ENCODE data around the gene MAGEA1.
"Not testable (repeated sequence)": the region's sequence is repeated elsewhere in the genome, so short reads cannot be mapped to it uniquely, and the experiment has no call there.

MAGEA1 gene, protein sequence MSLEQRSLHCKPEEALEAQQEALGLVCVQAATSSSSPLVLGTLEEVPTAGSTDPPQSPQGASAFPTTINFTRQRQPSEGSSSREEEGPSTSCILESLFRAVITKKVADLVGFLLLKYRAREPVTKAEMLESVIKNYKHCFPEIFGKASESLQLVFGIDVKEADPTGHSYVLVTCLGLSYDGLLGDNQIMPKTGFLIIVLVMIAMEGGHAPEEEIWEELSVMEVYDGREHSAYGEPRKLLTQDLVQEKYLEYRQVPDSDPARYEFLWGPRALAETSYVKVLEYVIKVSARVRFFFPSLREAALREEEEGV

DNA sequence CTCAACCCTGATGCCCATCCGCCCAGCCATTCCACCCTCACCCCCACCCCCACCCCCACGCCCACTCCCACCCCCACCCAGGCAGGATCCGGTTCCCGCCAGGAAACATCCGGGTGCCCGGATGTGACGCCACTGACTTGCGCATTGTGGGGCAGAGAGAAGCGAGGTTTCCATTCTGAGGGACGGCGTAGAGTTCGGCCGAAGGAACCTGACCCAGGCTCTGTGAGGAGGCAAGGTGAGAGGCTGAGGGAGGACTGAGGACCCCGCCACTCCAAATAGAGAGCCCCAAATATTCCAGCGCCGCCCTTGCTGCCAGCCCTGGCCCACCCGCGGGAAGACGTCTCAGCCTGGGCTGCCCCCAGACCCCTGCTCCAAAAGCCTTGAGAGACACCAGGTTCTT, at the start of gene MAGEA1:
TSS of gene MAGEA1 (plus strand) at position 154 of the 400 bp plus-strand sequence. CDS start 3,106 bp downstream, outside the sequence.
- no peak for FAIRE-seq

DNA sequence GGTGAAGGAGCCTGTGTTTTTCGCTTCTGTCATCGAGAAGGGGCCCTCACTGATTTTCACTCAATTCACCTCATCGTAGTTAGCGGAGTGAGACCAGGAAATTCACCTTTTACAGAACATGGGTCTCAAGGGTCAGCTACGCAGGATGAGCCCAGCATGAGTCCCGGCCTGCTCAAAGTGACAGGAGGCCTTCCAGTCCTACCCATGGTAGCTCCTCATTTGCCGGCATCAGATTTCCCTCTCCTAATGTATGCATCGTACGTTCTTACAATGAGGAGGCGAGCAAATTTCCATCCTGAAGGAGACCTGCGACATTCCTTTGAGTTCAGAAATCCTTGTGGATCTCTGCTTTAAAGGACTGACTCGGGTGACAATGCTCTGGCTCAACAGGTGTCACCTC, 46.2 kb upstream of the MAGEA1 start:
- not testable (repeated sequence) for FAIRE-seq

DNA sequence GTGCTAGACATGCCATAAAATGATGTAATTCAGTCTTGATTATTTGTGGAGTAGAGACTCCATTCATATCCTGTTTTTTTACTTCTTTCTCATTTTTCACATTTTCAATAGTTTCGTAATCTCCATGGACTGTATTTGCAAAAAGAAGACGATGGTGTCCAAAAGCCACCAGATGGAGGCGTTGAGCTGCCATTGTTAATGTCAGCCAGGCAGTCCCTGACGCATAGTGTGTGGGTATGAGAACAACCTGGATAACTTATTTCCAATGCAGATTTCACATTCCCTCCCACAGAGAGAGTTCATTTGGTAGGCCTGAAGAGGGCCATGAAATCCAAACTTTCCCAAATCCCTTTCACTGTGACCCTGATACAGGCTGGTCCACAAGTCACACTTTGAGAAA, 40.0 kb upstream of the MAGEA1 start:
- peak; percentile 49 for FAIRE-seq

DNA sequence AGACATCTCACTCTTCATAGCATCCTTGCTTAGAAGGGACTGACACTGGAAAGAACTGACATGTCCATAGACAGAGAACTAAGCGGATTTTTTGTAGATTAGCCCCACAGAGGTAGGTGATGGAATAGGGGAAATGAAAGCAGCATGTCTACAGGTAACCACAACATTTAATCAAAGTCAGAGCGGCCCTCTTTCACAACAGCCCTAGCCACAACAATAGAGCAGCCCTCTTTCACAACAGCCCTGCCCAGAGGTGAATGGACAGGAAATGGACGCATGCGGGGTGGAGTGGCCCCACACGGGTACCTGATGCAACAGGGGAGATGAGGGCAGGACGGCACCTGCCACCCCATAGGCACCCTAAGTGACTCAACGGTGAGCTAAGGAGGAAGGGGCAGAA, 32.8 kb upstream of the MAGEA1 start:
- FAIRE-seq, result not testable (repeated sequence)

DNA sequence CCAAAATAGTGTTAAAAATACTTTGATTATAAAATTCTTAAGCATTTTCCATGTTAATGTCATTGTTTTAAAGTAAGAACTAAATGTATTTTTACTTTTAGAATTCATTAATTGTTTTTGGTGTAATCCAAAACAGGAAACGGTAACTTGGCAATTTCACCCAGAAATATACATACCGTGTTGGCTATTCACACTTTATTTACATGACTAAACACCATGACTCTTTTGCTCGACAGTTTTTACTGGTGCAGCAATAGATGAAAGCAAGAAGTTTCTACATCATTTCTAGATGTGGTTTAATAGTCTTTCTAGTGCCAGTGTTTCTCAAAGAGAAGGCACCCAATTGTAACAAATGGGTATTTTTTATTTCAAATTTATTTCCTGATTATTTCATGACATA, 25.6 kb upstream of the MAGEA1 start:
- FAIRE-seq, result no peak

DNA sequence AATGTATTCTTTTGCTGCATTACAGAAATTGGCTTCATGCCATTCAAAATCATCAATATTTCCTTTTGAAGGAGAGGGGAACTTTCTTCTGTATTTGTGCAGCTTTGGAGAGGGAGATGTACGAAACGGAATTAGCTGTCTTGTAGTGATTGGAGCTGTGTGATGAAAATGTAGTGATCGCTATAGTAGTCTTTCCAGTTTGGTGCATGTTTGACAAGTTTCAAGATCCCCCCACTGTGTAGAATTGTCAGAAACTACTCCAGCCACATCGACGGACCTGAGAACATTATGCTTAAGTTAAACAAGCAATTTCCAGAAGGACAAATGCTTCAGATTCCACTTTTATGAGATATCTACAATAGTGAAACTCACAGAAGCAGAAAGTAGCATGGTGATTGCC, 21.6 kb upstream of the MAGEA1 start:
- no peak for FAIRE-seq

DNA sequence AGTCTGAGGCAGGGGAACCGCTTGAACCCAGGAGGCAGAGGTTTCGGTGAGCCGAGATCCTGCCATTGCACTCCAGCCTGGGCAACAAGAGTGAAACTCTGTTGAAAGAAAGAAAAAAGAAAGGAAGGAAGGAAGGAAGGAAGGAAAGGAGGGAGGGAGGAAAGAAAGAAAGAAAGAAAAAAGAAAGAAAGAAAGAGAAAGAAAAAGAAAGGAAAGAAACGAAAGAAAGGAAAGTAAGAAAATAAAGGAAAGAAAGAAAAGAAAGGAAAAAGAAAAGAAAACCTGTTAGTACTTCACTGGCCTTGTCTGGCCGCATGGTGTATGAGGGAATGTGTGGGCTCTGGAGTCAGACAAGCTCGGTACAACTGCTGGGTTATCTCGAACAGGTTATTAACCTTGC, 20.8 kb upstream of the MAGEA1 start:
- FAIRE-seq, result no peak

DNA sequence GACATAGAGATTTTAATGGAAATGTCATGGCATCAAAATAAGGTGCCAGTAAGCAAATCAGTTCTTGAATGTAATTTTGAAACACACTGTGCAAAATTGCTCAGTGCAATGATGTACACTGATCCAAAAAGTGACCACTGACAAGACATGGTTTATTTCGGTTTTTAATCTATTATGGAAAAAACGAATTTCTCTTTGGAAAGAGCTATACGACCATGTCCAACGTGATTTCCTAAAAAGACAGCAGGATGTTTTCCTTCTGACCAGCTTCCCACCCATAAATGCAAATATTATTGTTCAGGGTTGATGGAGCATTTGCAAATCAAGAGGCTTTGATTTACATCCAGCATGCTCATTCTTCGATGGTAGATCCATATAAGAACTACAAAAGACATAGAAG, 17.1 kb upstream of the MAGEA1 start:
- FAIRE-seq, result no peak

DNA sequence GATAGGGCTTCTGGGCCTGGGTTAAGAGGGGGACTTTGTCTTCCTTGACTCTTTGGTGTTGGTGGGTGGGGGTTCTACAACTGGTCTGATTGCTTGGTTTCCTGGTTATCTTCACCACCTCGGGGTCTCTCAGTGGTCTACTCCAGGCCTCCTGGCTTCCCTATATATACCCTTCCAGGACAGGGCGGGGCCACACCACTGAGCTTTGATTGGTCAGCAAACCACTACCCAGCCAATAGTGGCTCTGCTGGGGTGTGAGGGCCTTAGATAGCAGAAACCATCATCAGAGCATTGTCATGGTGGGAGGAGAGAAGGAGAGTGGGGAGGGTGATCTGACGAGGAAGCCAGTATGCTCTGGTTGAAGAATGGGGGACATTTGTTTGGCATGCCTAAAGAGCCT, 14.4 kb upstream of the MAGEA1 start:
- no peak for FAIRE-seq

DNA sequence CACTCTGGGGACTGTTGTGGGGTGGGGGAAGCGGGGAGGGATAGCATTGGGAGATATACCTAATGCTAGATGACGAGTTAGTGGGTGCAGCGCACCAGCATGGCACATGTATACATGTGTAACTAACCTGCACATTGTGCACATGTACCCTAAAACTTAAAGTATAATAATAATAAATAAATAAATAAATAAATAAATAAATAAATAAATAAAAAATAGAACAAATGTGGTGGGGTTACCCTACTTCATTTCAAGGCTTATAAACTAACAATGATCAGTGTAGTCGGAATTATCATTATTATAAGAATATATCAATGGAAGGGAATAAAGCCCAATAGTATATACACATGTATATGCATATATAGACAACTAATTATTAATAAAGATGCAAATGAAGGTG, 10.7 kb upstream of the MAGEA1 start:
- not testable (repeated sequence) for FAIRE-seq

DNA sequence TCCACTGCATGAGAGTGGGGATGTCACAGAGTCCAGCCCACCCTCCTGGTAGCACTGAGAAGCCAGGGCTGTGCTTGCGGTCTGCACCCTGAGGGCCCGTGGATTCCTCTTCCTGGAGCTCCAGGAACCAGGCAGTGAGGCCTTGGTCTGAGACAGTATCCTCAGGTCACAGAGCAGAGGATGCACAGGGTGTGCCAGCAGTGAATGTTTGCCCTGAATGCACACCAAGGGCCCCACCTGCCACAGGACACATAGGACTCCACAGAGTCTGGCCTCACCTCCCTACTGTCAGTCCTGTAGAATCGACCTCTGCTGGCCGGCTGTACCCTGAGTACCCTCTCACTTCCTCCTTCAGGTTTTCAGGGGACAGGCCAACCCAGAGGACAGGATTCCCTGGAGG, 2.7 kb downstream of the MAGEA1 start:
- FAIRE-seq, result no peak

DNA sequence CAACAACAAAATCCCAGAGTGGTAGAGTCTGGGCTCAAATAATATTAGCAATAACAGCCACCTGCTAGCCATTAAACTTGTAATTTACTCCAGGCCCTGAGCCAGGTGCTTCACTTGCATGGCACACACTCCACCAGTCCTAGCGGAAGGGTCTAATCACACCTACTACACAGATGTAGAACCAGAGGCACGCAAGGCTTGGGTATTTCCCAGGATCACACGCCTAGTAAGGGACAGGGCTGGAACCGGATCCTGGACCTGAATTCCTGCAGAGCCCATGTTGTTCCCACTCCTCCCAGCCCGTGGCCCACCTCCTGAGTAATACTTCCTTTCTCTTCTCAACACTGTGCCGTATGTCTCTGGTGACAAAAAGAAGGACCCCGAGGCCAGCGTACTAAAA, 5.7 kb downstream of the MAGEA1 start:
- FAIRE-seq, result no peak

DNA sequence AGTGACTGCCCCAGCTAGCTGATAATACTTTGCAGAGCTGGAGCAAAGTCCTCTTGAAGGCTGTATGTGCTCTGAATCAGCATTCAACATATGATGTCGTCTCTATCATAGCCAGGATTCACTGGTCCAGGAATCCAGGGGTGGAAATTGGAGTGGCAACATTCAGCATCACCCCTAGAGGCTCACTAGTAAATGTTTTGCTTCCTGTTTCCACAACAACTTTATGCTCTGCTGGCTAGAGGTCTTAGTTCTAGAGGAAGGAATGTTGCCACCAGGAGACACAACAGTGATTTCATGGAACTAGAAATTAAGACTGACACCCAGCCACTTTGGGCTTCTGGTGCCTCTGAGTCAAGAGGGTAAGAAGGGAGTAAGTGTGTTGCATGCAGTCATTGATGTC, 11.3 kb downstream of the MAGEA1 start:
- no peak for FAIRE-seq

DNA sequence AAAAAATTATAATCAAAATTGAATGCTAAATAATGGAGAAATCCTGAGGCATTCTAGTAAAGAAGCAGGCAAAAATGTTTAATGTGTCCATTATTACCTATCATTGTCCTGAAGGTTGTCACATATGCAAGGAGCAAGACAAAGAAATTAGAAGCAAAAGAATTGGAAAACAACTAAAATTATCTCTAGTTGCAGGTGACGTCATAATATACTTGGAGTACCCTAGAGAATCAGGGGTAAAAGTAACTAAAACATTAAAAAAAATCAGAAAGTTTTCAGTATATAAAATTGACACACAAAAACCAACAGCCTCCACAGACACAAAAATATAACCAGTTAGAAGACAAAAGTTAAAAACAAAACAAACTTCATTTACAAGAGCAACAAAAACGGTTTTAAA, 21.4 kb downstream of the MAGEA1 start:
- FAIRE-seq, result no peak

DNA sequence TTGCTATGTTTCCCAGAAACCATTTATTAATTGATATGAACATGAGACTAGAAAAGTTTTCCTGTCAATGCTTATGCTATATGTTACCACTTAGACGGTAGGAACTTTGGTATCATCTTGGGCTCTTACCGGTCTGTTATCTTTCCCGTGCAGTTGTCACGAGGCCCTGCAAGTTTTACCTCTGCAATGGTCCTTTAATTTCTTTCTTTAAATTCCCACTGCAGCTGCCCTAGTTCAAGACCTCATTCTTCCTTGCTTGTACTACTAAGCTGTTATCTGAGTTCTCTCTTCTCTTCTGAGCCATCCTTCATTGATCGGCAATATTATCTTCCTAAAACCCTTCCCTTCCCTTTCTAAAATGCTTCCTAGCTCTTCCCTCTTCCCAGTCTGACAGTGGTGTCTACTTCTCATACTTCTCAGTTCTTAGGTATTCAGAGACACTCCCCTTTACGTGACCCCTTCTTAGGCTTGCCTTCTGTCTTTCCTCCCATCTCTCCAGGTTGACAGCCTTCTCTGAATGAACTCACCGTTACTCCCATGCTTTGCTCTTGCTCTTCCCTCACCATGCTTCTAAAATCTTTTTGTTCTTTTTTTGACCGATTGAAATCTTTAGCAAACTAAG, 27.5 kb downstream of the MAGEA1 start:
- peak; percentile 53 for FAIRE-seq

DNA sequence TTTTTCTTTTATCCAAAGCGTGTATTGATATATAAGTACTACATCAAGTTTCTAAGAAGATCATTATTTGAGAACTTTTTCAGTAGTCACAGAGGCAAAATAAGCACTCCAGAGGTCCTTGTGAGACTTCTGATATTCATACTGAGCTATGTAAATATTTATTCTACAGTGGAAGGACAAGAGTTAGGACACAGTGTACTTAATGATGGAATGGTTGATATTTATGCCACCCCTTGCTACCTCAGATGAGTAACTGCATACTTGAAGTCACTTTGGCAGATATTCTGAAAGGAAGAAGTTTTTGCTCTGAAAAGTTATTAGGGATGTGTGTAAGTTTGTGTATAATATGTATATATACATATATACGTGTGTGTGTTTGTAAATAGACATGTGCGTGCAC, 30.3 kb downstream of the MAGEA1 start:
- no peak for FAIRE-seq

DNA sequence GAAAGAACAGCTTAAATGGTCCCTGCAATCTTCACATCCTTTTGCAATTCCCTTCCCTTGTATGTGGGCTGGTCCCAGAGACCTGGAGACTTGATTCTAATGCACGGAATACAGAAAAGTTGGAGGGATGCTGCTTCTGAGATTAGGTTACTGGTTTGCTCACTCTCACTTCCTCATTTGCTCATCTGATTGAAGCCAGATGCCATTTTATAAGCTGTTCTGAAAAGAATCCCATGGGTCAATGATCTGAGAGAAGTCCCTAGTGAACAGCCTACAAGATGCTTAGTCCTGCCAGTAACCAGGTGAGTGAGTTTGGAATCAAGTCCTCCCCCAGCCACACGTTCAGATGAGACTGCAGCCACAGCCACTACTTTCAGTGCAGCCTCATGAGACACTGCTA, 35.9 kb downstream of the MAGEA1 start:
- no peak for FAIRE-seq

DNA sequence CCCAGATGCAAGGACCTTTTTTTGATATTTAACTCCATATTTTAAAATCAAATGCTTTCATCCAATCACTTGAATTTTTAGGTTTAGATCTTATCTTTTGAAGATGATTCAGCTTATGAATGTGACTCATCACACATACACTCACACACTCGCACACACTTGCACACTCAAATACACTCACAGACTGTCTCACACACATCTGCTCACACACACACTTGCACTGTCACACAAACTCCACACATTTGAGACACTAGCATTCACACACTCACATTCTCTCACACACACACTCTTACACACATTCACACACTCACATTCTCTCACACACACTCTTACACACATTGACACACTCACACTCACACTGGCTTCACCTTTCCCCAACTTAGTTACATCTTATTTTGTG, 37.8 kb downstream of the MAGEA1 start:
- no peak for FAIRE-seq

DNA sequence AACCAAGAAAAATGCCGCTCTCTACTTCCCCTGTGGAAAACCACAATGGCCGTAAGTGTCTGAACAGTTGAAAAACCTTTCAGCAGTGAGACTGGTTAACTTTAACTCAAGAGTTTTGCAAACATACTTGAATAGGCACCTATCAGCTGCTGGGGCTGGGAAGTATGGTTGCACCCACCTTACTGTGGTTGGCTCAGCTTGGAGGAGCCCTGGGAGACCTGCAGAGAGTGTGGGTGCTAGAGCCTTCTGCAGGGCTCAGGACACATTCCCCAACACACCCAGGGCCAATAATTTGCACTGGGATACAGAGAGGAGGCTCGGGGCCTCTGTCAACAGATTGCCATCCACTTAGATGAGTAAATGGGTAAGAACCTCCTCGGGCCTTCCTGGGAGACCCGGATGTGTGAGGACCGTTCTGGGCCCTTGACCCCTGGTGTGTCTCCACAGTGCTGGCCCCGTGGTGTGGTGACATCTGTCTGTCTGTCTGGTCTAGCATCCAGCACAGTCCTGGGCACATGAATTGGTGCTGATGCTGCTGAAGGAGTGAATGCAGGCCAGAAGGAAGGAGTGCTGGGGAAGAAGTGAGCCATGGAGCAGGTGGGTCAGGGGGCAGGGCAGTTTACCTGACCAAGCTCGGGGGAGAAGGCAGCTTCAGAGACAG, 46.5 kb downstream of the MAGEA1 start:
- no peak for FAIRE-seq

DNA sequence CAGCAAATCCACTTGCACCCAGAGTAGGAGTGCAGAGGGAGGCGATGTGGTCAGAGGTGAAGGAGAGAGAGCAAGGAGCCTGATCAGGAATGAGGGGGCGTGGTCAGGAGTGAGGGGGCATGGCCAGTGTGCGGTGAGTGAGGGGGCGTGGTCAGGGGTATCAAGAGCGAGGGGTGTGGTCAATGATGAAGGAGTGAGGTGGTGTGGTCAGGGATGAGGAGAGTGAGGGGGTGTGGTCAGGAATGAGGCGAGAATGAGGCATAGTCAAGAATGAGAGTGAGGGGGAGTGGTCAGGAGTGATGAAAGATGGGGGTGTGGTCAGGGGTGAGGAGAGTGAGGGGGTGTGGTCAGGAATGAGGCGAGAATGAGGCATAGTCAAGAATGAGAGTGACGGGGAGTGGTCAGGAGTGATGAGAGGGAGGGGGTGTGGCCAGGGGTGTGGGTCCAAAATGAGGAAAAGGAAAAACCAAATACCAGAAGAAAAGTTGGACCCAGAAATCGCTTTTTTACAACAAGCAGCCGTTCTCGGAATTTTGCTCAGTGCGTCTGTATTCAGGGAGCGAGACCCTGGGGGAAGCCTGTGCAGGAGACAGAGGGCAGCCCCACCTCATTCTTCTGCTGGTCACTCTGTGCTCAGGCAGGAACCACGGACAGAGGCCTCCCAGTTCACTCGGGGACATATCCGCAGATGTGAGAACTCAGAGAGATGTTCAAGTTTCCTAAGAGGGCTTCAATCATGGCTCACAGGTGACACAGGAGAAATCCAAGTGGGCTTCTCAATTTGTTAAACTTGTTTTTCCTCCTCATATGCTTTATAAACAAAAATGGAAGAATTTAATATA, 47.5 kb downstream of the MAGEA1 start:
- no peak for FAIRE-seq
